Measurements from ENCODE around the gene MT1H. TPM values are rescaled to one million over a fixed set of nuclear protein-coding genes. Genes with fewer than 3 reads are reported as not detected.

MT1H gene
- total and polyA plus RNA-seq, 2 of the 13 experiments (the other 11 are each of a cell fraction or from before 2014, with no cell fraction given) = 0.60 TPM; not detected in 1

DNA sequence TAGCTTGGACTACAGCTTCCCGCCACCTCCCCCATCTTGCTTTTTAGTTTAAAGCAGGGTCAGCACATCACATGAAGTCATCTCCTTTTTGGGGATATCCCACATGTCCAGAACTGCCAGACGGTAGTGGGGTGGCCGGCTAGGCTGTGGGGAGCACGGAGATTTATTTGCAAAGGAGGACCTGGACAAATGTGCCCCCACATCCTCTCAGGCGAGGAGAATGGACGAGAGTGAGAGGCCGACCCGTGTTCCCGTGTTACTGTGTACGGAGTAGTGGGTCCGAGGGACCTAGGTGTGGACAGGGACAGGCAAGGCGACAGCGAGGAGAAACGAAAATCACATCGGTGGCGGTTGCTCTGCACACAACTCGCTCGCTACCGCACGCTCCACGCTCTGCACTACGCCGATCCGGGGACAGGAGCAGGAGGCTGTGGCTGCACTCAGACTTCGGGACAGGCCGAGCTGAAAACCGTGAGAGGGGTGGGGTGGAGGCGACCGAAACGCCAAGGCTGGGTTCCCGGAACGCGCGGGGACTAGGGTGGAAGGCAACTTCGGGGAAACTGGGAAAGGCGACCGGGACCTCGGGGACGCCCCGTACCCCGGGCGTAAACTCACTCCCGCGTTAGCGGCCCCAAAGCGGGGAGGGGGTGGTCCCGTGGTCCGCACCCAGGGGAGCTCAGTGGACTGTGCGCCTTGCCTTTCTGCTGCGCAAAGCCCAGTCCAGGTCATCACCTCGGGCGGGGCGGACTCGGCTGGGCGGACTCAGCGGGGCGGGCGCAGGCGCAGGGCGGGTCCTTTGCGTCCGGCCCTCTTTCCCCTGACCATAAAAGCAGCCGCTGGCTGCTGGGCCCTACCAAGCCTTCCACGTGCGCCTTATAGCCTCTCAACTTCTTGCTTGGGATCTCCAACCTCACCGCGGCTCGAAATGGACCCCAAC is 31.5 kb upstream of the MT1H start, which contains the start of gene MT1A:
Gene MT1A (plus strand): TSS at position 853 of the 937 bp plus-strand sequence. CDS start 73 bp downstream, at position 926.
- no peaks in the 10 kb centered on the region for H3K79me2 ChIP-seq (ENCODE audit: insufficient read depth, low read length)
- ATAC-seq (peak; percentile 84), FAIRE-seq (no peak), DNase-seq (ENCODE audit: low spot score) (peak; percentile 29)
- H3K4me1 ChIP-seq (ENCODE audit: insufficient read depth, low read length) = peaks cover 35% of the 10 kb centered on the region
- H3K27me3 ChIP-seq (ENCODE audit: control insufficient read depth in 1 of 2, insufficient read depth in 2 of 2, low read length in 2 of 2) = peaks cover 6 to 67% of the 10 kb centered on the region in 2 experiments; a peak in 4 of 5 replicates
- H4K20me1 ChIP-seq (ENCODE audit: insufficient read depth, low read length) = no peaks in the 10 kb centered on the region
- ChIA-PET POLR2A (interaction anchor here (1.4 kb wide), 1 partner anchor 44 kb away, joined by 3 read pairs; the partner anchor contains the start of gene MT1X), CTCF (ENCODE audit: low intra/inter-chr PET ratio, low total read pairs) (no interaction called here)
- intact Hi-C loops (cut with micrococcal nuclease; ENCODE audit: unreplicated experiment) (no loop called here), in situ Hi-C loops (cut with HindIII; ENCODE audit: extremely low pct_ligation_motif_present, low pct_unique_long_range_greater_than_20kb) (no loop called here)
- H3K4me3 ChIP-seq (replicated peaks in 1 of 3; ENCODE audit: insufficient read depth in 1 of 3, low read depth in 2 of 3, low read length in 3 of 3) = peak within 1 kb of the TSS in 2 of 3 experiments; percentile 36 to 44; a peak in 4 of 6 replicates
- peak within 1 kb of the TSS; percentile 66 for H3K4me2 ChIP-seq (ENCODE audit: low read depth, low read length)
- no peaks in the 10 kb centered on the region for H3K36me3 ChIP-seq (replicated peaks in 1 of 2; ENCODE audit: control insufficient read depth in 1 of 2, insufficient read depth in 2 of 2, low read length in 2 of 2)
- H3K9ac ChIP-seq (ENCODE audit: insufficient read depth, low read depth, low read length) = no peak within 1 kb of the TSS; the same call in 1 of the 2 replicates
- no peaks in the 10 kb centered on the region for H3K9me3 ChIP-seq (ENCODE audit: low read length)
- 35% methylated on average over 36 of the region's 68 CpGs for WGBS (ENCODE audit: low lambda C conversion rate)
- BruUV-seq (replicated peaks) = no TSS peak
- no peak within 1 kb of the TSS for H3K27ac ChIP-seq (ENCODE audit: extremely low read length, insufficient read depth, low read length)
- no peak within 1 kb of the TSS for H2AFZ ChIP-seq (ENCODE audit: low read length)
- peak; percentile 53; the same call in 1 of the 2 replicates for TF ChIP-seq ZMAT3 (CRISPR knock-in tag; conservative IDR thresholded peaks at IDR 0.05)
- TF ChIP-seq ZNF605 (CRISPR knock-in tag; IDR thresholded peaks at IDR 0.05) = no peak
- peak; percentile 26; the same call in 1 of the 2 replicates for TF ChIP-seq HDAC1 (CRISPR knock-in tag; IDR thresholded peaks at IDR 0.05)
- TF ChIP-seq DNMT1 (CRISPR knock-in tag; IDR thresholded peaks at IDR 0.05) = 0 out of 2 replicates have a peak, but pooled peaks have one; percentile 54
- peak; percentile 30; the same call in 1 of the 2 replicates for TF ChIP-seq TARDBP (CRISPR knock-in tag; IDR thresholded peaks at IDR 0.05)
- TF ChIP-seq, protein P1, sequence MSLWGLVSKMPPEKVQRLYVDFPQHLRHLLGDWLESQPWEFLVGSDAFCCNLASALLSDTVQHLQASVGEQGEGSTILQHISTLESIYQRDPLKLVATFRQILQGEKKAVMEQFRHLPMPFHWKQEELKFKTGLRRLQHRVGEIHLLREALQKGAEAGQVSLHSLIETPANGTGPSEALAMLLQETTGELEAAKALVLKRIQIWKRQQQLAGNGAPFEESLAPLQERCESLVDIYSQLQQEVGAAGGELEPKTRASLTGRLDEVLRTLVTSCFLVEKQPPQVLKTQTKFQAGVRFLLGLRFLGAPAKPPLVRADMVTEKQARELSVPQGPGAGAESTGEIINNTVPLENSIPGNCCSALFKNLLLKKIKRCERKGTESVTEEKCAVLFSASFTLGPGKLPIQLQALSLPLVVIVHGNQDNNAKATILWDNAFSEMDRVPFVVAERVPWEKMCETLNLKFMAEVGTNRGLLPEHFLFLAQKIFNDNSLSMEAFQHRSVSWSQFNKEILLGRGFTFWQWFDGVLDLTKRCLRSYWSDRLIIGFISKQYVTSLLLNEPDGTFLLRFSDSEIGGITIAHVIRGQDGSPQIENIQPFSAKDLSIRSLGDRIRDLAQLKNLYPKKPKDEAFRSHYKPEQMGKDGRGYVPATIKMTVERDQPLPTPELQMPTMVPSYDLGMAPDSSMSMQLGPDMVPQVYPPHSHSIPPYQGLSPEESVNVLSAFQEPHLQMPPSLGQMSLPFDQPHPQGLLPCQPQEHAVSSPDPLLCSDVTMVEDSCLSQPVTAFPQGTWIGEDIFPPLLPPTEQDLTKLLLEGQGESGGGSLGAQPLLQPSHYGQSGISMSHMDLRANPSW (CRISPR knock-in tag; IDR thresholded peaks at IDR 0.05; ENCODE audit: borderline replicate concordance) = no peak
- TF ChIP-seq, protein P2, sequence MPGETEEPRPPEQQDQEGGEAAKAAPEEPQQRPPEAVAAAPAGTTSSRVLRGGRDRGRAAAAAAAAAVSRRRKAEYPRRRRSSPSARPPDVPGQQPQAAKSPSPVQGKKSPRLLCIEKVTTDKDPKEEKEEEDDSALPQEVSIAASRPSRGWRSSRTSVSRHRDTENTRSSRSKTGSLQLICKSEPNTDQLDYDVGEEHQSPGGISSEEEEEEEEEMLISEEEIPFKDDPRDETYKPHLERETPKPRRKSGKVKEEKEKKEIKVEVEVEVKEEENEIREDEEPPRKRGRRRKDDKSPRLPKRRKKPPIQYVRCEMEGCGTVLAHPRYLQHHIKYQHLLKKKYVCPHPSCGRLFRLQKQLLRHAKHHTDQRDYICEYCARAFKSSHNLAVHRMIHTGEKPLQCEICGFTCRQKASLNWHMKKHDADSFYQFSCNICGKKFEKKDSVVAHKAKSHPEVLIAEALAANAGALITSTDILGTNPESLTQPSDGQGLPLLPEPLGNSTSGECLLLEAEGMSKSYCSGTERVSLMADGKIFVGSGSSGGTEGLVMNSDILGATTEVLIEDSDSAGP (CRISPR knock-in tag; IDR thresholded peaks at IDR 0.05; ENCODE audit: borderline replicate concordance) = peak; percentile 47; the same call in 1 of the 2 replicates
- TF ChIP-seq, protein P3, sequence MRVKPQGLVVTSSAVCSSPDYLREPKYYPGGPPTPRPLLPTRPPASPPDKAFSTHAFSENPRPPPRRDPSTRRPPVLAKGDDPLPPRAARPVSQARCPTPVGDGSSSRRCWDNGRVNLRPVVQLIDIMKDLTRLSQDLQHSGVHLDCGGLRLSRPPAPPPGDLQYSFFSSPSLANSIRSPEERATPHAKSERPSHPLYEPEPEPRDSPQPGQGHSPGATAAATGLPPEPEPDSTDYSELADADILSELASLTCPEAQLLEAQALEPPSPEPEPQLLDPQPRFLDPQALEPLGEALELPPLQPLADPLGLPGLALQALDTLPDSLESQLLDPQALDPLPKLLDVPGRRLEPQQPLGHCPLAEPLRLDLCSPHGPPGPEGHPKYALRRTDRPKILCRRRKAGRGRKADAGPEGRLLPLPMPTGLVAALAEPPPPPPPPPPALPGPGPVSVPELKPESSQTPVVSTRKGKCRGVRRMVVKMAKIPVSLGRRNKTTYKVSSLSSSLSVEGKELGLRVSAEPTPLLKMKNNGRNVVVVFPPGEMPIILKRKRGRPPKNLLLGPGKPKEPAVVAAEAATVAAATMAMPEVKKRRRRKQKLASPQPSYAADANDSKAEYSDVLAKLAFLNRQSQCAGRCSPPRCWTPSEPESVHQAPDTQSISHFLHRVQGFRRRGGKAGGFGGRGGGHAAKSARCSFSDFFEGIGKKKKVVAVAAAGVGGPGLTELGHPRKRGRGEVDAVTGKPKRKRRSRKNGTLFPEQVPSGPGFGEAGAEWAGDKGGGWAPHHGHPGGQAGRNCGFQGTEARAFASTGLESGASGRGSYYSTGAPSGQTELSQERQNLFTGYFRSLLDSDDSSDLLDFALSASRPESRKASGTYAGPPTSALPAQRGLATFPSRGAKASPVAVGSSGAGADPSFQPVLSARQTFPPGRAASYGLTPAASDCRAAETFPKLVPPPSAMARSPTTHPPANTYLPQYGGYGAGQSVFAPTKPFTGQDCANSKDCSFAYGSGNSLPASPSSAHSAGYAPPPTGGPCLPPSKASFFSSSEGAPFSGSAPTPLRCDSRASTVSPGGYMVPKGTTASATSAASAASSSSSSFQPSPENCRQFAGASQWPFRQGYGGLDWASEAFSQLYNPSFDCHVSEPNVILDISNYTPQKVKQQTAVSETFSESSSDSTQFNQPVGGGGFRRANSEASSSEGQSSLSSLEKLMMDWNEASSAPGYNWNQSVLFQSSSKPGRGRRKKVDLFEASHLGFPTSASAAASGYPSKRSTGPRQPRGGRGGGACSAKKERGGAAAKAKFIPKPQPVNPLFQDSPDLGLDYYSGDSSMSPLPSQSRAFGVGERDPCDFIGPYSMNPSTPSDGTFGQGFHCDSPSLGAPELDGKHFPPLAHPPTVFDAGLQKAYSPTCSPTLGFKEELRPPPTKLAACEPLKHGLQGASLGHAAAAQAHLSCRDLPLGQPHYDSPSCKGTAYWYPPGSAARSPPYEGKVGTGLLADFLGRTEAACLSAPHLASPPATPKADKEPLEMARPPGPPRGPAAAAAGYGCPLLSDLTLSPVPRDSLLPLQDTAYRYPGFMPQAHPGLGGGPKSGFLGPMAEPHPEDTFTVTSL (CRISPR knock-in tag; IDR thresholded peaks at IDR 0.05; ENCODE audit: borderline replicate concordance) = no peak
- TF ChIP-seq MTA1 (CRISPR knock-in tag; IDR thresholded peaks at IDR 0.05; ENCODE audit: borderline replicate concordance) = peak; percentile 68; the same call in 1 of the 2 replicates
- TF ChIP-seq ZNF30 (CRISPR knock-in tag; IDR thresholded peaks at IDR 0.05) = no peak
- TF ChIP-seq ZNF768 (CRISPR knock-in tag; IDR thresholded peaks at IDR 0.05) = 0 out of 2 replicates have a peak, but pooled peaks have one; percentile 21
- TF ChIP-seq NKX3-1 (CRISPR knock-in tag; IDR thresholded peaks at IDR 0.05) = no peak

All from HepG2 (cell line).